GM23248 (cell line): ENCODE results near the gene CDC27.
"Not testable (repeated sequence)": the region's sequence is repeated elsewhere in the genome, so short reads cannot be mapped to it uniquely, and the experiment has no call there.

Source experiments
- EZH2 ChIP-seq: fragments of 200-600 bp; sonication (generic); IDR thresholded peaks from 2 replicates; pipeline ENCODE4 v1.6.1; 2018; ENCODE audit warnings: antibody characterized with exemption, mild to moderate bottlenecking; ENCODE audit not compliant: insufficient read depth, poor library complexity, severe bottlenecking
- EZH2phosphoT487 ChIP-seq: fragments of 200-600 bp; sonication (generic); IDR thresholded peaks from 2 replicates; pipeline ENCODE4 v1.6.1; 2018; ENCODE audit warnings: antibody characterized with exemption, moderate library complexity, mild to moderate bottlenecking, low read depth; ENCODE audit not compliant: insufficient read depth

DNA sequence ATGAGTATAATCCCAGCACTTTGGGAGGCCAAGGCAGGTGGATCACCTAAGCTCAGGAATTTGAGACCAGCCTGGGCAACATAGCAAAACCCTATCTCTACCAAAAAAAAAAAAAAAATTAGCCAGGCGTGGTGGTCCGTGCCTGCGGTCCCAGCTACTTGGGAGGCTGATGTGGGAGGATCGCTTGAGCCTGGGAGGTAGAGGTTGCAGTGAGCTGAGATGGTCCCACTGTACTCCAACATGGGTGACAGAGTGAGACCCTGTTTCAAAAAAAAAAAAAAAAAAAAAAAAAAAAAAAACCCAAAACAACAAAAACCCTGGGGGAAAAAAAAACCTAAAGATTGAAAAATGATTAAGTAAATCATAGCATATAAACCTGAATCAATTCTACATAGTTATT, 8.1 kb downstream of the CDC27 start:
- TF ChIP-seq EZH2, EZH2phosphoT487: not testable (repeated sequence)
